Choroid plexus epithelial cell (primary cell): ENCODE measurements around the gene ABHD12B.
"Not testable (repeated sequence)": the region's sequence is repeated elsewhere in the genome, so short reads cannot be mapped to it uniquely, and the experiment has no call there.

Experiments
- DNase-seq: peaks from one replicate; pipeline ENCODE4 v3.0.0-alpha.2; 2010; ENCODE audit warnings: low read depth
- H3K4me3 ChIP-seq: 2 replicates; pipeline ENCODE4 v1.5.1; 2011; ENCODE audit warnings: low read depth, mild to moderate bottlenecking, control low read depth, low read length, moderate library complexity
- CTCF ChIP-seq: conservative IDR thresholded peaks from 2 replicates; pipeline ENCODE4 v1.5.1; 2011; ENCODE audit warnings: low read depth, mild to moderate bottlenecking, control low read depth, inconsistent platforms, low read length, moderate library complexity

The ABHD12B gene

GRCh38 chr14:50897658-50898175 lies 25.9 kb downstream of the ABHD12B start:
- DNase-seq: no peak
- TF ChIP-seq CTCF: no peak

GRCh38 chr14:50901361-50901760 lies 29.5 kb downstream of the ABHD12B start:
- DNase-seq: no peak
- no peak overlapping the region for H3K4me3 ChIP-seq
- no peak for TF ChIP-seq CTCF

More at GRCh38 chr14:50897658-50898175, 25.9 kb downstream of the ABHD12B start:
- no peak overlapping the region for H3K4me3 ChIP-seq

GRCh38 chr14:50904719-50905118 lies 32.9 kb downstream of the ABHD12B start:
- no peak for TF ChIP-seq CTCF
- no peak overlapping the region for H3K4me3 ChIP-seq
- no peak for DNase-seq

- DNase-seq: no peak
- no peak for TF ChIP-seq CTCF
- no peak overlapping the region for H3K4me3 ChIP-seq
Measured at GRCh38 chr14:50906326-50907065, 34.6 kb downstream of the ABHD12B start.

- no peak overlapping the region for H3K4me3 ChIP-seq
- no peak for DNase-seq
- TF ChIP-seq CTCF: no peak
Measured at GRCh38 chr14:50910495-50911420, 38.9 kb downstream of the ABHD12B start.

GRCh38 chr14:50917449-50917848 lies 45.6 kb downstream of the ABHD12B start:
- H3K4me3 ChIP-seq: no peak overlapping the region
- DNase-seq: no peak
- no peak for TF ChIP-seq CTCF

- not testable (repeated sequence) for H3K4me3 ChIP-seq
- DNase-seq: peak; percentile 30
Measured at GRCh38 chr14:50919524-50919923, 47.7 kb downstream of the ABHD12B start.
